Pulmonary artery endothelial cell (primary cell): ENCODE data around the gene PCSK5. TPM values are rescaled to one million over a fixed set of nuclear protein-coding genes. Genes with fewer than 3 reads are reported as not detected.
"Not testable (repeated sequence)": the region's sequence is repeated elsewhere in the genome, so short reads cannot be mapped to it uniquely, and the experiment has no call there.

Source experiments
- DNase-seq: peaks from one replicate; pipeline ENCODE4 v3.0.0-alpha.2; 2011; ENCODE audit warnings: low read depth, low spot score
- total RNA-seq: library from RNA; depleted of rRNA; stranded (reverse); fragments of >200 nt; gene quantifications from 2 replicates; pipeline ENCODE4 v1.2.3, GENCODE V29; 2014

Gene PCSK5
- total RNA-seq, 1 donor from 2014 or later, result 11.5 TPM

DNA sequence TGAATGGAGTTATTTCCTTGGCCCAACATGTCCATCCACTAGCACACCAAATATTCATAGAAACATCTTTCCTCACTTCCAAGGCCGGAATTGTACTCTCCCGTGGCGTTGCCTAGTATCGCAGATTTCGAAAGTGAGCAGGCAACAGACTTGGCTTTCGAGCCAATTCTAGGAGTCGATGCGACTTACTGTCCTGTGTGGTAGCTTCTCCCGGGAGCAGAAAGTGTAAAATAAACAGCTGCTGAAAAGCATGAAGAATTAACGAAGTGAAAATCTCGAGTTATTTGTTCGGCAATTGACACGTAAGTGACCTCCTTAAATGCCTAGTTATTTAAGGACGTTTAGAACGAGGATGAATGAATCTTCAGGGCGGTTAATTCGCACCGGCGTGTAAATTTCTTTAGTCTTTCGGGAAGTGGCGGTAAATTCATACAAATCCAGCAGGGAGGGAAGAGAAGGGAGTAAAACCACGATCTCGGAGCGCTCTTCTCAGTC lies 449 bp upstream of the PCSK5 start:
- DNase-seq, result no peak

- no peak for DNase-seq
These were observed 836 bp downstream of the PCSK5 start for GRCh38 chr9:75891277-75891741.

DNA sequence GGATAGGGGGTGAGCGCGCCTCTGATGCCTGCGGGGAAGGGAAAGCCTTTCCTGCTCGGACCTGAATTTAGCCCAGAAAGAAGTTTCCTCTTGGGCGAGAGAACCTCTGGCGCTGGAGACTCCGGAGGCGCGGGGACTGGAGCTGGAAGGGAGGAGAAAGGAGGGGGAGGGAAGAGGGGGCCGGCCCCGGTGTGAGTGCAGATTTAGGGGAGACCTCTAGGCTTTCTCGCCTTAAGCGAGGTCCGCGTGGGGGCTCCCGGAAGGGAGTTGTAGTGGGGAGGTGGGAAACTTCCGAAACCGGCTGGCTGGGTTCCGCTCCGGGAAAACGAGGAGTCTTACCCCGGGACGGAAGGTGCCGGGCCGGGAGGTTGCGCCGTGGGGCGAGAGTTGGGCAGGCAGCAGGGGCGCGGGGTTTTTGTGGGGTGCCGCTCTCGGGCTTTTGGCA lies 1.3 kb downstream of the PCSK5 start:
- no peak for DNase-seq

DNA sequence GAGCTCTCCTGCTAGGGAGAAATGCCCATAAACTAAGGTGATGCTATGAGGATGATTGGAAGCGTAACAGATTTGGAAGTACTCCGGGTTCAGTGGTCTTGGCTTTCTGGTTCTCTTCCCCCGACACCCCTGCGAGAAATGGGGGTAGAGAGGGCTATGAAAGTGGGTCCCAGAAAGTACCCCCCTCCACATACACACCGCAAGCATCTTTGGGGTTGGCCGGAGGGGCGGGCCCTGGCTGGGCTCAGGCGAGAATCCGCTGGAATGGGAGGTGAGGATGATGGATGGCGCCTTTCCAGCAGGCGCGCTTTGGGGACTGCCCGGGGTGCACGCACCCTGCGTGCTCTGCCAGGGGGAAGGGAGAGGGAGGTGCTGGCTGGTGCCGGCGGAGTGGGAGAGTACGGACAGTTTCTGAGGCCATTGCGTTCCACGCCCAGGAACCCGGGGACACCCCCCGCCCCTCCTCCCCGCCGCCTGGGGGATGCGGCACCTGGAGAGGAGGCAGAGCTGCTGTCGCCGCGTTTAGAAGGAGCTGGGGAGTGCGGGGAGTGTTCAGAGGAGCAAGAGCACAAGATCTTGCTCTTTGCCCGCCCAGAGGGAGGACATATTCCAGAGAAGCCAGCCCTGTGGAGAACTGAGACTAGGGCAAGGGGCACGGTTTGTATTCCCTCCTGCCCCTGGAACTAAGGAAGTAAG lies 1.9 kb downstream of the PCSK5 start:
- no peak for DNase-seq

GRCh38 chr9:75893106-75893505 lies 2.6 kb downstream of the PCSK5 start:
- DNase-seq, result no peak

DNA sequence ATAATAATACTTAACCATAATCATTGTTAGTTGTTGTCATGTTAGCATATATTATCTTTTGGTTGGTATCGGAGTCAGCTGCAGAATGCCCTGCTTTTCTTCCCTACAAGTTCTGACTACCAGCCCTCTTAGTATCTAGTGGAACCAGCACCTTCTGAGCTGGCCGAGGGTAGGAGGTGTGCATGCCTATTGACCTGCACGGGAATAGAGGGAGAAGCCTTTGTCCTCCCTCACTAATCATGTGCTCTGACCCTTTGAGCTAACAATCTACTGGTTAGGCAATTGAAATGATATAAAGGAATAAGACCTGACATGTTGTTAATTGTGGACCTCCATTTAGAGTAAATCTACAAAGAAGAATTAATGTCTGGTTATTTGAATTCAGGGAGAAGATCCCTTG lies 4.1 kb downstream of the PCSK5 start:
- DNase-seq, result no peak

DNA sequence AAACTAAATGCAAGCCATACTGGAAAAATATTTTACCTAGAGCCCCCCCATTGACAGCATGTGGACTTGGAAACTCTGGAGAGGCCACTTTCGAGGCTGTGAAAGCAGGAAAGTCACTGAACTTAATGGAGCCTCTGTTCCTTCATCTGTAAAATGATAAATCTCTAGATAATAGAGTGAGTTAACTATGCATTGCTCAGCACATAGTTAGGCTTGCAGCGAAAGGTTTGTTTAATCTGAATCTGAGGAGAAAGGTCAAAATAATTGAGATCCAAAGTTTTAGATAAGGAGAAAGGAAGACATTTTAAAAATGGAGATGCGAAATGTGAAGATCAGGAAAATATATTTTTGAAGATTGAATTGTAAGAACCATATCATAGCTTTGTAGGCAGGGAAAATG lies 4.6 kb downstream of the PCSK5 start:
- no peak for DNase-seq

DNA sequence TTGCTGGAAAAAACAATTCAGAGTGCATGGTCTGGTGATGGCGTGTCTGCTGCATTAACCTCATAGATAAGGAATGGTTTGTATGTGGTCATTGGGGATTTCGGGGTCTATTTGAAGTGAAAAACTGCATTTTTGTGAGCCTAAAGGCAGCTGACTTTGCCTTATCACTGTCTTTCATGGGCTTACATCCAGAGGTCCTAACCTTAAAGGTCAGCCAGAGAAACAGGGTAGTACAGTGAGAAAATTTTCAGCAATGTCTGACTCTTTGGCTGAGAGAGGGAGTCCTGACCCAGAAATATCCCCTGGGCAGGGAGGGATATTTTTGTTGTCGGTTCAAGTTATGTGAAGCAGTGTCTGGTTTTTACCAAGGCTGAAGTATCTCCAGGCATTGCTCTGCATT lies 5.7 kb downstream of the PCSK5 start:
- DNase-seq, result no peak

GRCh38 chr9:75900893-75901524 lies 10.5 kb downstream of the PCSK5 start:
- DNase-seq, result not testable (repeated sequence)

GRCh38 chr9:75903785-75904360 lies 13.4 kb downstream of the PCSK5 start:
- peak; percentile 29 for DNase-seq

- no peak for DNase-seq
These were observed 13.9 kb downstream of the PCSK5 start for GRCh38 chr9:75904364-75904763.

DNA sequence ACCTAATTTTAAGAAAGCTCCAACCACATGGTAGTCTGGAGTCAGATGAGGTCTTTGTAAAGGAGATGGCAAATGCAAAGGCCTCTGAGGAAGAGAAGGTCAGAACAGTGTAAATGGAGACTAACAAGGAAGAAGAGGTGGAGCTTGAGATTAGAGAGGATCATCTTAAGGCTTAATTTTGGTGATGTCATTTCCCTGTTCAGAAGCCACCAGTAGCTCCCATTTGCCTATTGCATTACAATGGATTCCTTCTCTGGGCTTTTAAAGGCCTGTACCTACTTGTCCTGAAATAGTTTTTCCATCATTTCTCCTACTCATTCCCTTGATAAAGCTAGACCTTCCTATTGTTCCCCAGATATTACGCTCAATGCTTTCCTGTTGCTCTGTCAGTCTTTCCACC lies 16.1 kb downstream of the PCSK5 start:
- DNase-seq, result no peak

DNA sequence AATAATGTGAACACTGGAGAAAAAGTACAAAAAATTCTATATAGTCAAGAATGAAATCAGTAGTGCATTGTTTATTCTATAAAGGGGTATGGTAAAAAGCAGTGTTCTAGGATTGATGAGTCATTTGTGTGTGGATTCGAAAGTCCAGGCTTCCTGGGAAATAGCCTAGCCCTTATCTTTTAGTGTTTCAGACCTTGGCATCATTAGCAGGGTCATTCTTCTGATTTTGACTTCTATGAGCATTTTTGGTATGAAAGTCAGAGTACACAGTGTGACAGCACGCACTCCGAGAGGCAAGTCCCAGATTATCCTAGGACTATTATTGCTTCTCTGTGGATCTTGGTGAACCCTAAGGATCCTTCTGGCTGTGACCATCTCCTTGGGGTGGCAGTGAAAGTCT lies 16.9 kb downstream of the PCSK5 start:
- DNase-seq, result no peak

DNA sequence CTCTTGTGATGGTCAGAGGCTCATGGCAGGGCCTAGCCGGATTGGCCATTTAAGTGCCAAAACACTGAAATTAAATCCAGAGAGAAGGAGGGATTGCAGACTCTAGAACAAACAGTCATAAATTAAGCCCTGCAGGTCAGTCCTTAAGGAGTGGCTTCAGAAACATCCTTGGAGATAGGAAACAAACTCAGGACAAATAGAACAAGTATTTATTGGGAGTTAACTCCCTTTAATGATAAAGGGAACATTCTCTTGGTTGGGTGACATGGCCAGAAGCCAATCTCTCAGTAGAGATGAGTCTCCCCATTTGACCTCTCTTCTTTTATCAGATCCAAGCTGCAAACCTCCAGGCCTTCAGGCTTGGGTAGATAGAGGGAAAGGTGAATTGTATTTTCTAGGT lies 17.4 kb downstream of the PCSK5 start:
- no peak for DNase-seq

- no peak for DNase-seq
These were observed 19.3 kb downstream of the PCSK5 start for GRCh38 chr9:75909776-75910175.

DNA sequence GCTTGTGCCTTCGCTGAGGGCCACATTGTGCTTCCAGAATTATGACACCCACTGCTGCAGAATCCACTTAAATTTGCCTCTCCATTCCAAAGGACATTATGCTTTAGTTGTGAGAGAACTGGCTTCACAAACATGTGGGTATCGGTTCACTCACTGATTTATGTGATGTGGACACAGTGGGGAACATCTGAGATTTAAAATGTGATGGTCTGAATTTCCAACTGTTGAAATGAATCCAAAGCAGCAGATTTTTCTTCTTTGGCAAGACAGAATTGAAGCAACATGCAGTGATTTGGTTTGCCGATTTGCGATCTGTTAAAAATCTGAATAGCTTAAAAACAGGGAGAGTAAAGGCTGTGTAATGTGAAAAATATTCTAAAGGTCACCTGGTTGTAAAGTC lies 20.3 kb downstream of the PCSK5 start:
- no peak for DNase-seq

DNA sequence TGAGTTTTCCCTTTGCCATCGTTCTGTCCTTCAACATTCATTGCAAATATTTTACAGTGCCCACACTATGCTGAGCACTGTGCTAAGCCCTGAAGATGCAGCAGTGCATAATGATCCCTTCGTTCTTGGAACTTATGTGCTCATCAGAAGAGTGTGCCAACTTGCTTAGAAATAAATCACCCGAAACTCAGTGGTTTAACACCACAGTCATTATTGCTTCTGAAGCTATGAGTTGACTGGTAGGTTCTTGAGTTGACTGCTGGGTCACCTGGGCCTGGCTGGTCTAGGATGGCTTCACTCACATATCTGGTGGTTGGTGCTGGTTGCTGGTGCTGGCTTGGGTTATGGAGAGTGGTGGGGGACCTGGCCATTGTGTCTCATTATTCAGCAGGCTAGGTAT lies 20.9 kb downstream of the PCSK5 start:
- DNase-seq, result no peak

DNA sequence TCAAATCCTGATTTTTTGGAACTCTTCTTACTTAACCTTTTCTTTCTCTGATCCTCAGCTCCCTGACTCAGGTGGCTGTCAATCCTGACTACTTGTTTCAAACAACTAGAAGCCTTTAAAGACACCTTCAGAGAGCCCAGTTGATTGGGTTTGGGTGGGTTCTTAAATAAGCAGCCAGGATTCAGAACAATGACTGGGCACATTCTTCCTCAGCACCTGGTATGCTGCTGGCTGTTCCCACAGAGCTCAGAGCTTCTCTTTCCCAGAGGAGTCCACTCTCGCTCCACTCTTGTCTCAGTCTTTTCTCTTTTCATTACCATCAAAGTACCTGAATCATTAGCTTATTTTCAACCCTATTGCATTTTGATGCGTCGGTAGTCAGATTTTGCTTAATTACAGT lies 22.5 kb downstream of the PCSK5 start:
- no peak for DNase-seq

GRCh38 chr9:75914002-75914401 lies 23.5 kb downstream of the PCSK5 start:
- DNase-seq, result no peak

DNA sequence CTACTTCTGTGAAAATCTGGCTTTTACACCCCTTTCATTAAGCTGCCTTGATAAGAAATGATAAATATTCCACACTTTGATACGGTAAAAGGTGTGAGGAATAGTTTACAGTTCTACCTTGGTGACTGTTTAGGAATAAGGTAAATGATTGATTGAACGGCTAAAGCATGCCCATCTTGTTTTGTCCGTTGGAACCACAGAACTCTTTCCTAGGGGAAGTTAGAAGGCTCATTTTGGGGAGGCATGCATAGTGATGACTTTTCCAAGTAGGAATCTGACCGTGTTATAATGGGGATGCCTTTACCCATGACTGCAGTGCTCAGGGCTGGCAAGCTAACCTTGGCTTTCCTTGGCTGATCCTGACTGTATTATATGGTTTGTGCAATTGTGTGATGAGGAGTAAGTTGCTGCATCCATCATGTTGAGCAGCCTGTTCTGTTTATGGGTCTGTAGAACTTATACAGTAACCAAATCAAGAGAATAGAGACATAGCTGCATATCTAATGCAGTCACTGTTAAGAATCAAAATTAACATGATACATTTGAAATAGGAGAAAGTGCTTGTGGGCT lies 24.5 kb downstream of the PCSK5 start:
- no peak for DNase-seq

- no peak for DNase-seq
These were observed 27.7 kb downstream of the PCSK5 start for GRCh38 chr9:75918154-75918553.

- no peak for DNase-seq
These were observed 28.4 kb downstream of the PCSK5 start for GRCh38 chr9:75918909-75919308.
